M059J (cell line): Measurements from ENCODE around the gene COL11A2. TPM values are rescaled to one million over a fixed set of nuclear protein-coding genes. Genes with fewer than 3 reads are reported as not detected.

Experiments
- DNase-seq: peaks from one replicate; pipeline ENCODE4 v3.0.0-alpha.2; 2012; ENCODE audit warnings: low read depth
- total RNA-seq: library from RNA; depleted of rRNA; stranded (reverse); fragments of >200 nt; shearing (Covaris generic); gene quantifications from 2 replicates; pipeline ENCODE4 v1.2.3, GENCODE V29; 2014

Gene COL11A2
- total RNA-seq, 1 experiment from 2014 or later = 0.02 TPM

- peak; percentile 98 for DNase-seq
Observed at GRCh38 chr6:33206864-33207551, 14.7 kb upstream of the COL11A2 start.

DNA sequence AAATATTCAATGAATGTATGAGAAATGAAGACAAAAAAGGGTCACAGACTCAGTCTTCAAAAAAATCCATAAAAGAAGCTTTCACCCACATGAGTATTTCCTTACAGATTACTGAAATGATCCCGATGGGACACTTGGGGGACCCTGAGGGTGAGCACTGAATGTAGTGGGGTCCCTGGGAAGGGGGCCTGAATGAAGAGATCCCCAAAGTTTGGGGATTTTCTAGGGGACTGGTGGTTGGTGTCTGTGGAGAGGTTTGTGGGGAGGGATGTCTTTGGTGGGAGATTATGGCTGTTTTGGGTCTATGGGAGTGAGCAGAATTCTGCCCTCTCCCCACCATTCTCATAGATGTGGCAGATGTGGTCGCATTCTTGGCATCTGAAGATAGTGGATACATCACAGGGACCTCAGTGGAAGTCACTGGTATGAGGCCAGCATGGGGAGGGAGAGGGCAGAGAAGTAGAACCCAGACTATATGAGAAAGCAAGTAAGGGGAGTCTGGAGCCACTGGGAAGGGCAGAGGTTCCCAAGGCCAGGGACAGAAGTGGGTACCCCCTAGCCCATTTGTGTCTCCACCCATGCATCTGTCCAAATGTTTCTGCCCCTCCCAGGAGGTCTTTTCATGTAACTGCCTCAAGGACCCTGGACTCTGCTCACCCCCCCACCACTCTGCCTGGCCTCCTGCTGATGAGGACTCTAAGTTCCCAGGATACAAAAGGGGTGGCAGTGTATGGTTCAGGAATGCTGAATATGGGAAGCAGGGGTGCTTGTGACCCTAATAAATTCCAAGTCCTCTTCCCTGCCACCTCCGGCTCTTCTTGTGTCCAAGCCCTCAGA, 14.0 kb upstream of the COL11A2 start:
- DNase-seq = peak; percentile 74

GRCh38 chr6:33205191-33206026, 13.1 kb upstream of the COL11A2 start:
- DNase-seq = peak; percentile 99

GRCh38 chr6:33204415-33205190, 12.3 kb upstream of the COL11A2 start, which contains the start of gene HSD17B8:
Gene HSD17B8, plus strand, starts transcription at chr6:33204655. Its CDS starts 14 bp downstream, at chr6:33204669.
- DNase-seq = no peak

GRCh38 chr6:33204165-33204414, 11.8 kb upstream of the COL11A2 start:
- DNase-seq = no peak

DNA sequence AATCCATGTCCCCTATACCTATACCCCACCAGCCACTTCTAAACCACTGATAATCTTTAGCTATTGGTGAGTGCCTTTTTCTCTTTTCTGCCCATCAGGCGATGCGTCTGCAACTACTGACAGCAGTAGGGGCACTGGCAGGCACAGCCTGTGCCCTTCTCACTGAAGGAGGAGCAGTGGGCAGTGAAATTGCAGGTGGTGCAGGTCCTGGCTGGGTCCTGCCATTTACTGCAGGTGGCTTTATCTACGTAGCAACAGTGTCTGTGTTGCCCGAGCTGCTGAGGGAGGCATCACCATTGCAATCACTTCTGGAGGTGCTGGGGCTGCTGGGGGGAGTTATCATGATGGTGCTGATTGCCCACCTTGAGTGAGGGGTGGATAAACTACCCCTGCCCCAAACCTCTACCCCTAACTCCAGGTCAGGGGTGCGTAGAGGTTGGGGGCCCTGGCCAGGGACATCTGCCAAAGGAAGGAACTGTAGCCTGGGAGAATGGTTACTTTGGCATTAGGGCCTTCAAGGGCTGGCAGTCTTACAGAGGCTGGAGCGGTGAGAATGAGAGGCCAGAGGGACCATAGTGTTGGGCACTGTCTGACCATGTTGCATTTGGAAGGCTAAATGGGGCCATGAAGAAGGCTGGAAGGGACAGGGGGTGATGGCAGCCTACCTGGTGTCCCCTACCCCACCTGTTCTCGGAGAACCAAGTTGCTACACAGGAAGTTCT, 11.3 kb upstream of the COL11A2 start:
- no peak for DNase-seq

DNA sequence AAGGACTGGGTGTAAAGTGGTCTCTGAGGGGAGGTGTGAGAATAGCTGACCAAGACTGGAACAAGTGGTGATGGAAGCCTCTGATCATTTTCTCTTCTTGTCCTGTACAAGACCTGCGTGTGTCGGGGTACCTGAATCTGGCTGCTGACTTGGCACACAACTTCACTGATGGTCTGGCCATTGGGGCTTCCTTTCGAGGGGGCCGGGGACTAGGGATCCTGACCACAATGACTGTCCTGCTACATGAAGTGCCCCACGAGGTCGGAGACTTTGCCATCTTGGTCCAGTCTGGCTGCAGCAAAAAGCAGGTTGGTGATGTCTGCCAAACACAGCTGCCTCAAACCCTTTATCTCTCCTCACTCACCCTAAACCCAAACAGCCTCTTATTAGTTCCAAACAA, 10.5 kb upstream of the COL11A2 start:
- DNase-seq = no peak

GRCh38 chr6:33201935-33202334, 9.7 kb upstream of the COL11A2 start:
- no peak for DNase-seq

- no peak for DNase-seq
Observed at GRCh38 chr6:33201147-33201545, 8.9 kb upstream of the COL11A2 start.

GRCh38 chr6:33200219-33201146, 8.2 kb upstream of the COL11A2 start, which contains the start of the genes RXRB and SLC39A7:
Gene RXRB, minus strand, starts transcription at chr6:33200665. Its CDS starts 189 bp downstream, at chr6:33200476.
Gene SLC39A7, plus strand, starts transcription at chr6:33200867. Its CDS starts 379 bp downstream, at chr6:33201246.
- peak; percentile 100 for DNase-seq

GRCh38 chr6:33199687-33200218, 7.5 kb upstream of the COL11A2 start:
- DNase-seq = peak; percentile 80

DNA sequence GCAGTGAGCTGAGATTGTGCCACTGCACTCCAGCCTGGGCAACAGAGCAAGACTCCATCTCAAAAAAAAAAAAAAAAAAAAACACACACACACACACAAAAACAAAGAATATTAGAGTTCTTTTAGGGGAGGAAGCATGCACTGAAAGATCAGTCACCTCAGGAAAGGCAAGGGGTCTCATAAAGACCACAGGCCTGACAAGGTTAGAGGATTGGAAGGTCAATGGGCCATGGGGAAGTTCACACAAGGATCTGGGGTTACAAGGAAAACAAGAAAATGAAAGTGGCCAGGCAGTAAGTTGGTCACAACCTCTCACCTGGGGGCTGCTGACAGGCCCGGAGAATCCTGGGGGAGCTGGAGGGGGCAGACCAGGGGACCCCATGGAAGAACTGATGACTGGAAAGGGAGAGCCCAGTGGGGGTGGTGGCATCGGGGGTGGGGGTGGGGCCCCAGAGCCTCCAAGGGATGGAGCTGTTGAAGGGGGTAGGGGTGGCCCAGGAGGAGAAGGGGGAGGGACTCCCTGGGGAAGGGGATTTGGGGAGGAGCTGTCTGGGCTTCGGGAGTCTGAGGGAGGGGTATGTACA, 6.7 kb upstream of the COL11A2 start:
- DNase-seq = no peak

DNA sequence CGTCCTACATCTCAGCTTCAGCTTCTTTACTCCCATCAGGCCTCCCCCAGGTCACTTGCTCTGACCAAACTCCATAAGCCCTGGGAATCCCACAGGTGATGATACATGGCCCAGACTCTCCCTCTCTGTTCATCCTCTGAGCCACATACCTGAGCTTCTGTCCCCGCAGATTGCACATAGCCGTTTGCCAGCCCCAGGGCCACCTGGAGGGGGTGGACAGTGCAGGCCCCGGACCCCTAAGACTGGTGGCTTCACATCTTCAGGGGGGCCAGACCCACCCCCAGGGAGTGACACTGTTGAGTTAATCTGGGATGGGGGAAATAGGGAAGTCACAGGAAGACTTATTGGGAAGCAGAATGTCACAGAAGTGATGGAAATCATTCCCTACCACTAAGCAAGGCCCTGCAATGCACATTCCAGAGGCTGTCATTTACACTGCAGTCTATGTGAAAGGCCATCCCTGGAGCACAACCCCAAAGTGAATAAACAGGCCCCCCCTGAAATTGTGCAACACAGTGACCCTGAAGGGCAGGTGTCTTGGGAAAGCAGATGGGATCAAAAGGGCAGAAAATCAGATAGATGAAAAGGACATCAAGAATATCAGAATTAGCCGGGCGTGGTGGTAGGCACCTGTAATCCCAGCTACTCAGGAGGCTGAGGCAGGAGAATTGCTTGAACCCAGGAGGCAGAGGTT, 6.0 kb upstream of the COL11A2 start:
- no peak for DNase-seq

- peak; percentile 65 for DNase-seq
Observed at GRCh38 chr6:33197431-33198048, 5.3 kb upstream of the COL11A2 start.

GRCh38 chr6:33195304-33196165, 3.3 kb upstream of the COL11A2 start:
- DNase-seq = no peak

- no peak for DNase-seq
Observed at GRCh38 chr6:33194431-33194979, 2.2 kb upstream of the COL11A2 start.

- no peak for DNase-seq
Observed at GRCh38 chr6:33193619-33194018, 1.4 kb upstream of the COL11A2 start.
